Panc1 (cell line): Measurements from ENCODE around the gene USP53.

Source experiments
- CTCF ChIP-seq: fragments of 450-650 bp; IDR thresholded peaks from 2 replicates; pipeline ENCODE4 v1.5.1; 2017; ENCODE audit warnings: mild to moderate bottlenecking
- POLR2AphosphoS5 ChIP-seq: IDR thresholded peaks from 2 replicates; pipeline ENCODE4 v1.6.1; 2012; ENCODE audit warnings: mild to moderate bottlenecking, low read depth, low read length, moderate library complexity
- REST ChIP-seq, 2 experiments: IDR thresholded peaks; 2 replicates each; pipeline ENCODE4 v1.6.1; 2011 to 2012; ENCODE audit warnings: low read depth in 2 of 2, control low read depth in 1 of 2, low read length in 1 of 2, mild to moderate bottlenecking in 1 of 2, moderate library complexity in 1 of 2; ENCODE audit not compliant: insufficient read depth in 1 of 2
- SIN3A ChIP-seq: IDR thresholded peaks from 2 replicates; pipeline ENCODE4 v1.6.1; 2012; ENCODE audit warnings: low read depth, mild to moderate bottlenecking, low read length, moderate library complexity, borderline replicate concordance; ENCODE audit not compliant: insufficient read depth
- TCF7L2 ChIP-seq: IDR thresholded peaks from 2 replicates; pipeline ENCODE4 v1.6.1; 2011; ENCODE audit warnings: mild to moderate bottlenecking, low read depth, low read length, inconsistent platforms

- TF ChIP-seq REST (IDR thresholded peaks at IDR 0.05; ENCODE audit: insufficient read depth in 1 of 2, low read depth in 2 of 2, low read length in 1 of 2) (no peak), CTCF (no peak), POLR2AphosphoS5 (no peak), TCF7L2 (no peak), SIN3A (no peak)
Observed at GRCh38 chr4:119172223-119172622, 40.3 kb upstream of the USP53 start.
